HUDEP-2 (cell line): ENCODE results near the gene GALNT12.

Source experiments
- DNase-seq, 76 experiments: peaks; one replicate each; lab custom pipeline; 2025; ENCODE audit not compliant: unreplicated experiment in 76 of 76; lab: John Stamatoyannopoulos, UW

GALNT12 gene

DNA sequence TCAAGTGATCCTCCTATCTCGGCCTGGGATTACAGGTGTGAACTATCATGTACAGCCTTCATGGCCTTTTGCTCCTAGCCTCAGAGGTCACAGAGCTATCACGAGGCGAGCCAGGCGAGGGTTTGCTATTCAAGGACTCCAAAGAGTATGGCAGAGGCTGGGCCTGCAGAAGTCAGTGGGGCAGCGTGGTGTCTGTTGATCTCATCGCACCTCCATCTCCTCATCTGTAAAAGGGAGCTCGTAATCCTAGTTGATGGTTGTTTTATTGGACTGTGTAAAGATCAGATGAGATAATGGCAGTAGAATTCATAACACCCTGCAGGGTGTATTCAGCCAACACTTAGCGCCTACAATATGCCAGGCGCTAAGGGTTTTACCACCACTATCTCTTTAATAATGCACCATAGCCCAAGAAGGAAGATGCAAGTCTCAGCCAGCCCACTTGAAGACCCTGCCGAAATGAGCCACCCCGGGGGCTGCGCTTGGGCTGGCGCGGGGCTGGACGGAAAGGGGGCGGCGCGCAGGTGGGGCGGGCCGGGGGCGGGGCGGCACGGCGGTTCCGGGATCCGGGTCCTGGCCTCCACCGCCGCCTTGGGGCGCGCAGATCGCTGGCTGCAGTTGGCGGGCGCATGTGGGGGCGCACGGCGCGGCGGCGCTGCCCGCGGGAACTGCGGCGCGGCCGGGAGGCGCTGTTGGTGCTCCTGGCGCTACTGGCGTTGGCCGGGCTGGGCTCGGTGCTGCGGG lies at the start of gene GALNT12:
Gene GALNT12, plus strand, starts transcription at position 601 of the 744 bp plus-strand sequence. Its CDS starts 29 bp downstream, at position 630.
- DNase-seq = no peak

DNA sequence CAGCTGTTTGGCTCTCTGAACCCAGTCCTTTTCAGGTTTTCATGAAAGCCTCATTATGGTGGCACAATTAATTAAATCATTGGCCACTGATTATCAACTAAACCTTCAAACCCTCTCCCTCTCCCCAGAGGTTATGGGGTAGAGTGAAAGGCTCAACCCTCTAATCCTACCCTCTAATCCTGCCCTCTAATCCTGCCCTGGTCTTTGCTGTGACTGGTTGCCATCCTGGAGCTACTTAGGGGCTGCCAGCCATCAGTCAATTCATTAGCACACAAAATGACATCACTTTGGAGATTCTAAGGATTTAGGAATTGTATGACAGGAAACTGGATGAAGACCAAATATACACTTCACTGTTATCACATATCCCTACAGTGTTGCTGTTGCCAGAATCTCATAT lies 47.2 kb upstream of the GALNT12 start:
- DNase-seq = no peak

- DNase-seq = no peak
Measured at GRCh38 chr9:98763986-98764745, 43.3 kb upstream of the GALNT12 start.

- DNase-seq = no peak
Measured at GRCh38 chr9:98765256-98765655, 42.2 kb upstream of the GALNT12 start.

- no peak for DNase-seq
Measured at GRCh38 chr9:98766586-98766985, 40.9 kb upstream of the GALNT12 start.

GRCh38 chr9:98767196-98767595 lies 40.3 kb upstream of the GALNT12 start:
- no peak for DNase-seq

DNA sequence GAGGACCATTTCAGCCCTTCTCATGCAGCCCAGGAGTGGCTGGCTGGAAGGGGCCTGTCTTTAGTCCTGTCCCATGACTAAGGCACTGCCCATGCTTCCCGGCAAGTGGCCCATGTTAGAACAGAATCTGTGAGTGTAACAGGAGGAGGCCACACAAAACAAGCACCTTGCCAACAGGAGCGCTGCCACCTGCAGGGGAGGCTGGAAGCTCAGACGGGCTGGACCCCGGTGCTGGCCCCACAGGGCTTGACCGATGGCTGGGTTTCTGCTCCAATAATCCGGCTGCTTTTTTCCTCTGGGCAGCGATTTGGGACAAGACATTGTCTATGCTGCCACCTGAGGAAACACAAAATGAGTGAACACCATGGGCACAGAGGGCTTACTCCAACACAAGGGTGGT lies 39.6 kb upstream of the GALNT12 start:
- DNase-seq = no peak

- DNase-seq = no peak
Measured at GRCh38 chr9:98768344-98768743, 39.1 kb upstream of the GALNT12 start.

DNA sequence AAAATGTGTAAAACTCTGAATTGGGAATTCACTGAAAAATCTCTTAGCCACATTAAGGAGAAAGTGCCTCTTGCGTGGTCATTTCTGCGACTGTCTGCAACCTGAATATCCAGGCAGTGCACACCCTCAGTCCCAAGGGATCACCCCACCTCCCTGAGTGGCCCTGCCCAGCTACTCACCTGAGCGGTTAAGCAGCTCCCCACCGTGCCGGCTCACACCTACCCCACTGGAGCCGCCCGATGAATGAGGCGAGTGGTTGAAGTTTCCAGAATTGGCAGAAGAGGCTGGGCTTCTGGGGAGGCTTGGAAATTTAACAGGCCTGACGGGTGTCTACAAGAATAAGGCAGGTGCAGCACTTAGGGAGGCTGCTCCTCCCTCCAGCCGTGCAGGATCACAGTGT lies 36.8 kb upstream of the GALNT12 start:
- no peak for DNase-seq

GRCh38 chr9:98771209-98771874 lies 36.1 kb upstream of the GALNT12 start:
- DNase-seq = no peak

GRCh38 chr9:98772364-98773155 lies 34.9 kb upstream of the GALNT12 start:
- DNase-seq = no peak

DNA sequence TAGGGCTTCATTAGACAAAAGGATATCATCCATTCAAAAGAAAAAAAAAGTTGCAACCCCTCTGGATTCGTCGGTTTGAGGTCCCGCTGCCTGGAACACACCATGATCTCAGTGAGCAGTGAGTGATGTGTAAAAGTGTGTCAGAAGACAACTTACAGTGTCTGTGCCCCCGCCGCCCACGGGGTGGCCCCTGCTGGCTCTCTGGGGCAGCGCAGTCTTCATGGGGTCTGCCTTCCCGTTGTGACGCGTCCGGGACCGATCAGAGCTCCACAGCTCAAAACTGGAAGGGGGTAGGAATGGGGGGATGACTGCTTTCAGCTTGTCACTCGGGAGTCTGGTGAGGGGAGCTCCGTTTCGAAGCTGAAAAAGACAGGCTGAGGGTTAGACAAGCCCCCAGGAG lies 33.7 kb upstream of the GALNT12 start:
- DNase-seq = no peak

DNA sequence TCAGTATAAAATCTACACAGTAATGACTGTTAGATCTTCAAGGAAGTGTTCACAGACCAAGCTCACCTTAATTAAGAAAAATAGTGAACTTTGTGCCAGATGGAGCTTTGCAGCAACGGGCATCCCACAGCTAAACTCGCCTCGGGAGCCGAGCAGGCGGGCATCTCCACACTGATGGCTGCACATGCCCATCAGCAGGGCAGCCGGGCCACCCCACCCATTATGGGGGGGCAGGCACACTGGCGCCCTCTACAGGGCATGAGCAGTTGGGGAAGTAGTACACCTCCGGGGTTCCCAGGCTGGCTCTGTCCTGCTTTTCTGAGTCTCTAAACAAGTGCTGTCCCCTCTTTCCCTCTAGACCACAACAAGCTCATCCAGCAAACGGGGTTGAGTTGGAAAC lies 32.7 kb upstream of the GALNT12 start:
- peak in 17 of 76 experiments; percentile 2 to 38 (median 7) for DNase-seq

DNA sequence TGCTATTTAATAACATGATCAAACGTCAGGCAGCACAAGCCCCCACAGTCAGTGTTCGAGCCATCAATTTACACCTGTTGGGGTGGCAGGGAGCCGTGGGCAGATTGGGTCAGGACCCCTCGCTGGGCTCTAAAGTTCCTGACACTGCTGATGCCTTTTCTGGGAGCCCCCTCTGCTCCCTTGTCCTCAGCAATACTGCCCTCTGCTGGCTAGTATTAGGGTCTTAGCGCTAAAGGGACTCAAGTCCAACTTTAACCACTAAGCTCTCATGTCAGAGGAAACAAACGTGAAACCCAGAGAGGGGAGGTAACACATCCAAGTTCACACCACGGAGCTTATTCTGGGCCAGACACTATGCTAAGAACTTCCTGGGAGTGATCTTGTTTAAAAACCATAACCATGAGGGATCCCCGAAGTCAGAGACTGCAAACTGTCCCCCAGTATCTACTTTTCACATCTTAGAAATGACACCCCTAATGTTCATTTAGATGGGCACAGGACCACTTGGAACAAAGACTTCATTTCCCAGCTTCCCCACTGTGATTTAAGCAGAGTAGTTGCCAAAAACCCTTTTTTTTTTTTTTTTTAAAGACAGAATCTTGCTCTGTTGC lies 31.5 kb upstream of the GALNT12 start:
- DNase-seq = peak in 39 of 76 experiments; percentile 2 to 61 (median 34)

GRCh38 chr9:98777618-98778017 lies 29.9 kb upstream of the GALNT12 start:
- no peak for DNase-seq

DNA sequence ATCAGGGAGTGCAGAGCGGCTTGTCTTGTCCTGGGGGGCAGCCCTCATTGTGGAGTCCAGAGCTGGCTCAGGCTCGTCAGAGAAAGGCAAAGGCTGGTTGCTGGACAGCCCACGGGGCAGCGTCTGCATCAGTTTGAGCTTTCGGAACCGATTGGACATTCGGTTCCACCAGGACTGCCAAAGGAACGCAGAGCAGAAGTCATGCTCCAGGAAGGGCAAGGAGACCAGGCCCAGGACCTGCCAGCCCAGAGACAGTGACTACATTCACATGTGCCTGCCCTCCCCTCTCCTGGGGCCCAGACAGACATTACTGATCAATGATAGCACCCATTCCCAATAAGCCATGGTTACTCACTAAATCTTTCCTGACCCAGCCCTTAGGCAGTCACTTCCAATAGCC lies 29.2 kb upstream of the GALNT12 start:
- no peak for DNase-seq

DNA sequence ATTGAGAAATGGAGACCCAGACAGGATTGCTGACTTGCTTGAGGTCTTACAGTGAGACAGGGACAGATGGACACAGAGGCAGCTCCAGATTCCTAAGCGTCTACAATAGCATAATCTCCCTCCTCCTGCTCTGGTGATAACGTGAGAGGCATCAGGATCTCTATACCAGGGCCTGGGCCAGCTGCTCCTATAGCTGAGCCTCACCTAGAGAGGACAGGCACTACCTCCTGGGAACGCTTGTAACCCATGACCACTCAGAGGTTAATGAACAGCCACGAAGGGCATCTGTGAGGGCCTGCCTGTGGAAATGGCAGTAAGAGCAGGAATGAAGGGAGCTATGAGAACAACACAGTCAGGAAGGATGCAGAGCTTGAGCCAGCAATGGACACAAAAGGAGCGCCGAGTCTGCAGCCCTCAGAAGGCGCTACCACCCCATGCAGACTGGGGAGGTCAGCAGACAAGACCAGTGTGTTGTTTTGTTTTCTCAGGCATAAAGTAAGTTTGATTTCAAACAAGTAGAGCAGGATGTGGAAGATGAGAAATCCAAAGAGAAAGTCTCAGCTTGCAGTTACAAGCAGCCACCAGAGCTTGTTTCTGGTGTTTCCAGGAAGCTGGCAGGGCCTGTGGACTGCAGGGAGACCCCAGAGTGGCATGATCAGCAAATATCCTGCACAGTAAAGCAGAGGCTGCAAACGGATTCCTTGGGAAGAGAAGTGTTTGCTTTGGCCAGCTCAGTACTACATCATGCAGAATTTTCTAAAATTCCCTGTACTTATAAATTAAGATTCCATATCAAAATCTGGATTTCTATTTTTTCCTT lies 28.5 kb upstream of the GALNT12 start:
- no peak for DNase-seq

GRCh38 chr9:98780059-98780749 lies 27.3 kb upstream of the GALNT12 start:
- DNase-seq = no peak
